ENCODE measurements around the gene NRCAM.

The NRCAM gene

GRCh38 chr7:108303332-108303731 lies 152.9 kb downstream of the NRCAM start:
- WGBS = 94% methylated on average over 3 of the region's 3 CpGs

DNA sequence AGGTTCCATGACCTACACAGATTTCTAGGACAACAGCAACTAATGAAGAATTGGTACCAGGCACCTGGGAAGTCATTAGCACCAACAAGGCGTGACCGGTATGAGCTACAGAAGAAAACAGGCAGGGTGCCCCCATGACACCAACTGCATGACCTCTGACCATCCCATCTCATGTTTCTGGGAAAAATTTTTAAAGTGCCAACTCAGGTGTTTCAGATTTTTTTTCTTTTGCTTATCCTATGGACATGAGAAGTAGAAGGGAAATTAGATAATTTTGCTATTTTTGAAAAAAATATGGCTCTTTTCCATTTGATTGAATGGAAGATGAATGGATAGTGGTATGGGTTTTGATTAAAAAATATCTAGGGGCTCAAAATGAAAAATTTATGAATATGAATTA lies 154.8 kb downstream of the NRCAM start:
- 94% methylated on average over 2 of the region's 2 CpGs for WGBS
- Histone ChIP-seq H3K4me1 (ENCODE audit: insufficient read depth, low read length) (peaks cover 5% of the 10 kb centered on the region; the same call in 1 of the 2 replicates), H3K27me3 (ENCODE audit: insufficient read depth, low read length) (no peaks in the 10 kb centered on the region), H3K27ac (ENCODE audit: low read depth, low read length) (no peak overlapping the region), H3K9me3 (ENCODE audit: insufficient read depth, low read depth, low read length) (no peaks in the 10 kb centered on the region), H3K4me3 (ENCODE audit: low read length) (no peak overlapping the region), H3K36me3 (ENCODE audit: insufficient read depth, low read length) (no peaks in the 10 kb centered on the region), H3K9ac (ENCODE audit: low read depth, low read length) (no peak overlapping the region)

More at GRCh38 chr7:108303332-108303731, 152.9 kb downstream of the NRCAM start:
- no peak overlapping the region for H3K4me3 ChIP-seq (ENCODE audit: low read length)
- H3K9ac ChIP-seq (ENCODE audit: low read depth, low read length) = no peak overlapping the region
- no peaks in the 10 kb centered on the region; the same call in 1 of the 2 replicates for H3K4me1 ChIP-seq (ENCODE audit: insufficient read depth, low read length)
- no peak overlapping the region for H3K27ac ChIP-seq (ENCODE audit: low read depth, low read length)
- H3K36me3 ChIP-seq (ENCODE audit: insufficient read depth, low read length) = no peaks in the 10 kb centered on the region
- no peaks in the 10 kb centered on the region for H3K9me3 ChIP-seq (ENCODE audit: insufficient read depth, low read depth, low read length)
- no peaks in the 10 kb centered on the region for H3K27me3 ChIP-seq (ENCODE audit: insufficient read depth, low read length)

DNA sequence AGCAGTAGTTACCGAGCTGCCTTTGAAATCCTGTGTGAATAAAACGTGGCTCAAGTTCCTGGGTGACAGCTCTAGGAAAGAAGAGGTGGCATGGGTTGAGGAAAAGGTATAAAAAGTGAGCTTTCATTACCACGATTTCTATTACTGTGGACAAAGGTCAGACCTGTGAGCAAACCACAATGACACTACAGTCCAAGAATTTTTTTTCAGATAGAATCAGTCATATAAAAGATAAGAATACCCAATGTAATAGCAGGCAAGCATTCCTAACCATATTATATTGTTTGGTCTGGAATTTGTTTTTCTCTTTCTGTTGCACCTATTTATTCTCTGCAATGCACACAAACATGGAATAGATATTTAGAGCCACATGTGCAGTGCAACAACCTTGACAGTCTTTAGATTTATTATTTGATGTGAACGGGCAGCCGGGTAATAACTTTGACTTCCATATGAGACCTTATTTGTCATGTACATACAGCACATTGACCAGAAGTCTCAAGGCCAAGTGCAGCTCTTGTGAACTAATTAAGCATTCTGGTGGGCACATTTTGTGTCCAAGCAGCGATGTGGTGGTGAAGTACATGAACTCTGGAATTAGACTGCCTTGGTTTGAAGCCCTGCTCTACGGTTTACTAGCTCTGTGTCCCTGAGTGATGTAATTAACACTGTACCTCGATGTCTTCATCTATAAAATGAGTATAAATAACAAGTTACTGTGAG lies 156.8 kb downstream of the NRCAM start:
- Histone ChIP-seq H3K27me3 (ENCODE audit: insufficient read depth, low read length) (no peaks in the 10 kb centered on the region), H3K36me3 (ENCODE audit: insufficient read depth, low read length) (no peaks in the 10 kb centered on the region), H3K9ac (ENCODE audit: low read depth, low read length) (no peak overlapping the region), H3K4me3 (ENCODE audit: low read length) (no peak overlapping the region), H3K27ac (ENCODE audit: low read depth, low read length) (no peak overlapping the region), H3K4me1 (ENCODE audit: insufficient read depth, low read length) (peaks cover 5% of the 10 kb centered on the region; the same call in 1 of the 2 replicates), H3K9me3 (ENCODE audit: insufficient read depth, low read depth, low read length) (no peaks in the 10 kb centered on the region)
- WGBS = 92% methylated on average over 7 of the region's 8 CpGs

DNA sequence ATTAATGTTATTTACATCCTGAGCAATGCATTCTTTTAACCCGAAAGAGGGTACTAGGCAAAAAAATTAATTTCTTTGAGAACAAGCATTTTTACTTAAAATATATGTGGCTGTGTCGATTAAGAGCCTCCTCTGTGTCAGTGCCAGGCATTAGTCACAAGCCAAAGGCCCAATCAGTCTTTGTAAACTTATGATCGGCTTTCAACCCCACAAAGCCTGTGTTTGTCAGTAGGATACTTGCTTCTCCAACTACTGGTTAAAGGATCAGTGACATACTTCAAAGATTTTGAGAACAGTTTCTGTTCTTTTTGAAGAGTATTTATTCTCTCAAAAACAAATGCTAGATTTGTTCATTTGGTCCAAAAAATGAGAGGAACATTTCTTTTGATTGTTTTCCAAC lies 159.3 kb downstream of the NRCAM start:
- no peaks in the 10 kb centered on the region for H3K9me3 ChIP-seq (ENCODE audit: insufficient read depth, low read depth, low read length)
- no peak overlapping the region for H3K9ac ChIP-seq (ENCODE audit: low read depth, low read length)
- H3K27ac ChIP-seq (ENCODE audit: low read depth, low read length) = no peak overlapping the region
- no peaks in the 10 kb centered on the region for H3K27me3 ChIP-seq (ENCODE audit: insufficient read depth, low read length)
- 86% methylated on average over 2 of the region's 3 CpGs for WGBS
- H3K4me1 ChIP-seq (ENCODE audit: insufficient read depth, low read length) = peaks cover 6% of the 10 kb centered on the region; the same call in 1 of the 2 replicates
- no peak overlapping the region for H3K4me3 ChIP-seq (ENCODE audit: low read length)
- H3K36me3 ChIP-seq (ENCODE audit: insufficient read depth, low read length) = no peaks in the 10 kb centered on the region

GRCh38 chr7:108294595-108294994 lies 161.6 kb downstream of the NRCAM start:
- Histone ChIP-seq H3K4me3 (ENCODE audit: low read length) (no peak overlapping the region), H3K27me3 (ENCODE audit: insufficient read depth, low read length) (no peaks in the 10 kb centered on the region), H3K9me3 (ENCODE audit: insufficient read depth, low read depth, low read length) (no peaks in the 10 kb centered on the region), H3K9ac (ENCODE audit: low read depth, low read length) (no peak overlapping the region), H3K4me1 (ENCODE audit: insufficient read depth, low read length) (peaks cover 23% of the 10 kb centered on the region), H3K27ac (ENCODE audit: low read depth, low read length) (no peak overlapping the region), H3K36me3 (ENCODE audit: insufficient read depth, low read length) (no peaks in the 10 kb centered on the region)
- 88% methylated on average over 4 of the region's 4 CpGs for WGBS

- H3K9me3 ChIP-seq (ENCODE audit: insufficient read depth, low read depth, low read length) = no peaks in the 10 kb centered on the region
- H3K4me3 ChIP-seq (ENCODE audit: low read length) = no peak overlapping the region
- peaks cover 23% of the 10 kb centered on the region for H3K4me1 ChIP-seq (ENCODE audit: insufficient read depth, low read length)
- no peak overlapping the region for H3K9ac ChIP-seq (ENCODE audit: low read depth, low read length)
- H3K36me3 ChIP-seq (ENCODE audit: insufficient read depth, low read length) = no peaks in the 10 kb centered on the region
- 93% methylated on average over 7 of the region's 7 CpGs for WGBS
- no peak overlapping the region for H3K27ac ChIP-seq (ENCODE audit: low read depth, low read length)
- no peaks in the 10 kb centered on the region for H3K27me3 ChIP-seq (ENCODE audit: insufficient read depth, low read length)
Measured at GRCh38 chr7:108293149-108293612, 163.1 kb downstream of the NRCAM start.

GRCh38 chr7:108292541-108292940 lies 163.7 kb downstream of the NRCAM start:
- Histone ChIP-seq H3K4me3 (ENCODE audit: low read length) (no peak overlapping the region), H3K4me1 (ENCODE audit: insufficient read depth, low read length) (peaks cover 23% of the 10 kb centered on the region), H3K27ac (ENCODE audit: low read depth, low read length) (no peak overlapping the region), H3K36me3 (ENCODE audit: insufficient read depth, low read length) (no peaks in the 10 kb centered on the region), H3K27me3 (ENCODE audit: insufficient read depth, low read length) (no peaks in the 10 kb centered on the region), H3K9ac (ENCODE audit: low read depth, low read length) (no peak overlapping the region), H3K9me3 (ENCODE audit: insufficient read depth, low read depth, low read length) (no peaks in the 10 kb centered on the region)
- 72% methylated on average over 3 of the region's 3 CpGs for WGBS

GRCh38 chr7:108291791-108292440 lies 164.3 kb downstream of the NRCAM start:
- no peak overlapping the region for H3K4me3 ChIP-seq (ENCODE audit: low read length)
- no peaks in the 10 kb centered on the region for H3K27me3 ChIP-seq (ENCODE audit: insufficient read depth, low read length)
- no peak overlapping the region; the same call in 1 of the 2 replicates for H3K9ac ChIP-seq (ENCODE audit: low read depth, low read length)
- 87% methylated on average over 5 of the region's 5 CpGs for WGBS
- no peaks in the 10 kb centered on the region for H3K36me3 ChIP-seq (ENCODE audit: insufficient read depth, low read length)
- H3K4me1 ChIP-seq (ENCODE audit: insufficient read depth, low read length) = peaks cover 19% of the 10 kb centered on the region
- H3K9me3 ChIP-seq (ENCODE audit: insufficient read depth, low read depth, low read length) = no peaks in the 10 kb centered on the region
- H3K27ac ChIP-seq (ENCODE audit: low read depth, low read length) = no peak overlapping the region

DNA sequence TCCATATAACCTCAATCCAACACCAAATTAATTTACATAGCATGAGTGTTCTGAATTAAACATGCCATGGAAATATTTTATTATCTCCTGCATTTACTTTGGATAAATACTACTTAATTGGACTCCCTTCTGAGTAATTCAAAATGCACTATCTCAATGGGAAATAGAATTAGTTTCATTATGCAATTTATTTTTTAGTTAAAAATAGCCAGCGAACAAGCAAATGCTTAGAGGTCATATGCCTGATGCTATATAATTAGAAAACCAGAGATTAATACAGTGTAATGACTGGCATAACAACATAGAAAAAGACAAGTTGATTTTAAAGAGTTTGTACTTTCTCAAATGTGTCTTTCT lies 165.1 kb downstream of the NRCAM start:
- Histone ChIP-seq H3K4me3 (ENCODE audit: low read length) (no peak overlapping the region), H3K9ac (ENCODE audit: low read depth, low read length) (no peak overlapping the region), H3K27ac (ENCODE audit: low read depth, low read length) (no peak overlapping the region), H3K9me3 (ENCODE audit: insufficient read depth, low read depth, low read length) (no peaks in the 10 kb centered on the region), H3K36me3 (ENCODE audit: insufficient read depth, low read length) (no peaks in the 10 kb centered on the region), H3K4me1 (ENCODE audit: insufficient read depth, low read length) (peaks cover 18% of the 10 kb centered on the region), H3K27me3 (ENCODE audit: insufficient read depth, low read length) (no peaks in the 10 kb centered on the region)
- WGBS = 100% methylated on average over 1 of the region's 1 CpG

DNA sequence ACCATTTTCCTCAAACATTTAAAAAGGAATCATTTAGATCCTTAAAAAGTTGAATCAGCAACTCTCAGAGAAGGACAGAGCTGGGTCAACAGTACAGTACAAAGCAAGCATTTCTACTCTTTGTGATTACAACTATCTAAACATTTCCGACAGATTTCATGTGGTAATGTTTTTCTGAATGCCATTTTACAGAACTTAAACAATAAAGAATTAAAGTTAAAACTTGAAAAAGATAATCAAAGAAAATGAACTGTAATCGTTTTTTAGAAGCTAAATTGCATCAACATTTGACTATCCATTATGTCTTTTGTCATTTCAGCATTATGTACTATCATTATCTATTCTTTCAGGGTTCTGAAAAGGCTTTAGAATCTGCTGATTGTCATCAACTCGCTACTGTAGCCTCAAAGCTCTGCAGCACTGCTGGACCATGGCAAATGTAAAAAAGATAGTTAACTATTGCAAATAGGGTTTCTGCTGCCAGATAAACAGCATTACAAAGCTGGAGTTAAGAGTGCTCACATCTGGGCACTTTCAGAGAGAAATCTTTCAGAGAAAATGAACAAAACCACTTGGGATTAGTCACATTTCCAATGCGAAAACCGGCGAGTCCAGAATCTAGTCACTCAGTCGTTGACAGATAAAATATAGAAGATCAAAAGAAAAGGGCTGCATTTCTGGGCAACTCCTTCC lies 165.6 kb downstream of the NRCAM start:
- Histone ChIP-seq H3K4me1 (ENCODE audit: insufficient read depth, low read length) (peaks cover 21% of the 10 kb centered on the region), H3K27ac (ENCODE audit: low read depth, low read length) (no peak overlapping the region), H3K27me3 (ENCODE audit: insufficient read depth, low read length) (no peaks in the 10 kb centered on the region), H3K9ac (ENCODE audit: low read depth, low read length) (no peak overlapping the region), H3K9me3 (ENCODE audit: insufficient read depth, low read depth, low read length) (no peaks in the 10 kb centered on the region), H3K36me3 (ENCODE audit: insufficient read depth, low read length) (no peaks in the 10 kb centered on the region), H3K4me3 (ENCODE audit: low read length) (no peak overlapping the region)
- 80% methylated on average over 6 of the region's 7 CpGs for WGBS

GRCh38 chr7:108289852-108290251 lies 166.4 kb downstream of the NRCAM start:
- no peaks in the 10 kb centered on the region for H3K36me3 ChIP-seq (ENCODE audit: insufficient read depth, low read length)
- H3K27me3 ChIP-seq (ENCODE audit: insufficient read depth, low read length) = no peaks in the 10 kb centered on the region
- H3K4me3 ChIP-seq (ENCODE audit: low read length) = no peak overlapping the region
- no peaks in the 10 kb centered on the region for H3K9me3 ChIP-seq (ENCODE audit: insufficient read depth, low read depth, low read length)
- peaks cover 27% of the 10 kb centered on the region for H3K4me1 ChIP-seq (ENCODE audit: insufficient read depth, low read length)
- WGBS = 100% methylated on average over 1 of the region's 1 CpG
- no peak overlapping the region for H3K27ac ChIP-seq (ENCODE audit: low read depth, low read length)
- no peak overlapping the region for H3K9ac ChIP-seq (ENCODE audit: low read depth, low read length)

Data from HUES64 (cell line).